Esophagus squamous epithelium (tissue), 5 donors: ENCODE results near the gene IDH3B. TPM values are rescaled to one million over a fixed set of nuclear protein-coding genes. Genes with fewer than 3 reads are reported as not detected.

ENCODE experiments used
- DNase-seq: peaks from one replicate; lab custom pipeline; 2025; lab: John Stamatoyannopoulos, UW
- H3K27ac ChIP-seq, 4 donors: fragments of 200-600 bp; sonication (generic); one replicate each; pipeline ENCODE4 v1.5.1; 2016 to 2019; ENCODE audit warnings: mild to moderate bottlenecking in 1 of 4
- H3K27me3 ChIP-seq, 4 donors: fragments of 200-600 bp; sonication (generic); 1 replicate in 3 of 4; 2 replicates in 1 of 4; pipeline versions ENCODE4 v1.5.1 to v1.6.0; 2017 to 2021; ENCODE audit warnings: antibody characterized with exemption in 1 of 4
- H3K36me3 ChIP-seq, 3 donors: fragments of 200-600 bp; sonication (generic); one replicate each; pipeline ENCODE4 v1.5.1; 2016 to 2019
- H3K4me1 ChIP-seq, 3 donors: fragments of 200-600 bp; sonication (generic); one replicate each; pipeline ENCODE4 v1.5.1; 2017 to 2019
- H3K4me3 ChIP-seq, 4 donors: fragments of 200-600 bp; sonication (generic); 1 replicate in 3 of 4; 2 replicates in 1 of 4; pipeline ENCODE4 v1.5.1; 2016 to 2019; ENCODE audit warnings: mild to moderate bottlenecking in 2 of 4, moderate library complexity in 1 of 4
- H3K9me3 ChIP-seq, 3 donors: fragments of 200-600 bp; sonication (generic); one replicate each; pipeline ENCODE4 v1.5.1; 2016 to 2019
- CTCF ChIP-seq, 6 experiments: fragments of 450-650 bp in 4 of 6; fragments of 200-600 bp in 2 of 6; sonication (generic) in 2 of 6; IDR thresholded peaks; one replicate each; pipeline ENCODE4 v1.5.1; 2016 to 2019; ENCODE audit warnings: antibody characterized with exemption in 6 of 6, mild to moderate bottlenecking in 4 of 6, moderate library complexity in 4 of 6
- POLR2A ChIP-seq, 4 donors: fragments of 450-650 bp; IDR thresholded peaks; one replicate each; pipeline ENCODE4 v1.6.1; 2017; ENCODE audit warnings: antibody characterized with exemption in 4 of 4, mild to moderate bottlenecking in 4 of 4, moderate library complexity in 3 of 4
- WGBS, 2 donors: methylation state at CpG; one replicate each; pipeline ENCODE4 v1.1.5; 2018; 5-methylcytosine and 5-hydroxymethylcytosine counted together
- intact Hi-C: fragments of 100-400 bp; cut with DNase I; formaldehyde crosslinking; loops from one replicate; pipeline ENCODE4 v1.15.0; 2022
- total RNA-seq, 4 donors: library from RNA; depleted of rRNA; stranded (reverse); fragments of >200 nt; gene quantifications; one replicate each; pipeline ENCODE4 v1.1.0, GENCODE V29; 2016
- donor health status: DM: yes; HTN: yes; CAD: no.

Gene IDH3B
- total RNA-seq, 4 donors from 2014 or later: 77.4 to 136 (median 123) TPM

DNA sequence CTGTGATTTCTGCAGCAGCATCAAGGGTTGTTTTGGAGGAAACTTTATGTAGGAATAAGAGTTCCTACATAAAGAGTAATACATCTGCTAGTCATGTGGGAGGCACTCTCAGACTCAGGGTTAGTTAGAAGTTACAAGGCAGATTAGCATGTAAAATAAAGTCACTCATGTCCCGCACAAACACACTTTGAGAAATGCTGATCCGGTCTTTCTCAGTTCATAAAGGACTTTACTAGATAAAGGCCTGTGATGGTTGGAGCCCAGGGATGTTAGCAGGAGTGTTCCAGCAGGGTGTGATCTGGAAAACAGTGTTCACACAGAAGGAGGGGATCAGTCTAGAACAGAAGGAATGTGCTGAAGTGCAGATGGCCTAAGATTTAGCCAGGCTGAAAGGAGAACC lies 44.7 kb downstream of the IDH3B start:
- H3K4me1 ChIP-seq: no peaks in the 10 kb centered on the region
- peaks cover 0 to 41% (median 0%) of the 10 kb centered on the region in 4 donors for H3K27me3 ChIP-seq
- 42 to 50% methylated on average over 2 of the region's 2 CpGs for WGBS, 2 donors
- no peak overlapping the region for H3K4me3 ChIP-seq
- H3K27ac ChIP-seq: no peak overlapping the region
- no peaks in the 10 kb centered on the region for H3K36me3 ChIP-seq
- H3K9me3 ChIP-seq: no peaks in the 10 kb centered on the region
- intact Hi-C loops: no loop called here
- TF ChIP-seq CTCF (IDR thresholded peaks at IDR 0.05): no peak
- TF ChIP-seq POLR2A (IDR thresholded peaks at IDR 0.05): no peak
- DNase-seq: no peak

DNA sequence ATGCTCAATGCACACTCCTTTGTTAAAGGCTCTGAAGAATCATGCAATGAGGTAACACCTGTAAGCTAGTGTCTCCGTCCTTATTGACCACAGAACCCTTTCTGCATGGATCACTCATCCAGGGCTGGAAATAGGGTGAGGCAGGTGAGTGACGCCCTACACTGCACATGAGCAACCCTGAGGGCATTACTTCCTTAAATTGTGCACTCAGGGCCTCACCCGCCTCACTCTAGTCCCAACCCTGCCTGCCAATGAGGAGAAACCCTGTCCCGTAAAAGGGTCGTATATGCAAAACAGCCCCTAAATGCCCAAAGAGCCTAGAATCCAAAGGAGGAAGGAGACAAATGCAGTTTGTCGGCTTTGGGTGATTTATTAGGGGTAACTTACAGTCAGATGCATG lies 45.2 kb downstream of the IDH3B start:
- Histone ChIP-seq H3K36me3 (no peaks in the 10 kb centered on the region), H3K4me3 (no peak overlapping the region), H3K4me1 (no peaks in the 10 kb centered on the region), H3K27ac (no peak overlapping the region), H3K27me3 (peaks cover 0 to 42% (median 0%) of the 10 kb centered on the region in 4 donors), H3K9me3 (no peaks in the 10 kb centered on the region)
- TF ChIP-seq POLR2A (IDR thresholded peaks at IDR 0.05): no peak
- no peak for TF ChIP-seq CTCF (IDR thresholded peaks at IDR 0.05)
- no peak for DNase-seq
- intact Hi-C loops: no loop called here
- 53 to 71% methylated on average over 4 to 6 of the region's 6 CpGs for WGBS, 2 donors

DNA sequence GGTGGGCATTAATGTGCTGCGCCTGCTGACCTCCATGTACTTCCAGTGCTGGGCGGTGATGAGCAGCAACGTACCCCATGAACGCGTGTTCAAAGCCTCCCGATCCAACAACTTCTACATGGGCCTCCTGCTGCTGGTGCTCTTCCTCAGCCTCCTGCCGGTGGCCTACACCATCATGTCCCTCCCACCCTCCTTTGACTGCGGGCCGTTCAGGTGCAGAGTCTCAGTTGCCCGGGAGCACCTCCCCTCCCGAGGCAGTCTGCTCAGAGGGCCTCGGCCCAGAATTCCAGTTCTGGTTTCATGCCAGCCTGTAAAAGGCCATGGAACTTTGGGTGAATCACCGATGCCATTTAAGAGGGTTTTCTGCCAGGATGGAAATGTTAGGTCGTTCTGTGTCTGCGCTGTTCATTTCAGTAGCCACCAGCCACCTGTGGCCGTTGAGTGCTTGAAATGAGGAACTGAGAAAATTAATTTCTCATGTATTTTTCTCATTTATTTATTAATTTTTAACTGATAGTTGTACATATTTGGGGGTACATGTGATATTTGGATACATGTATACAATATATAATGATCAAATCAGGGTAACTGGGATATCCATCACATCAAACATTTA lies 46.8 kb downstream of the IDH3B start:
- WGBS, 2 donors: 80 to 86% methylated on average over 8 of the region's 16 CpGs
- Histone ChIP-seq H3K27ac (no peak overlapping the region), H3K9me3 (no peaks in the 10 kb centered on the region), H3K4me3 (no peak overlapping the region), H3K36me3 (no peaks in the 10 kb centered on the region), H3K27me3 (peaks cover 0 to 50% (median 0%) of the 10 kb centered on the region in 4 donors), H3K4me1 (no peaks in the 10 kb centered on the region)
- DNase-seq: no peak
- intact Hi-C loops: no loop called here
- TF ChIP-seq CTCF (IDR thresholded peaks at IDR 0.05) (no peak), POLR2A (IDR thresholded peaks at IDR 0.05) (no peak)

GRCh38 chr20:2616634-2617033 lies 47.4 kb downstream of the IDH3B start:
- no peak for TF ChIP-seq CTCF (IDR thresholded peaks at IDR 0.05)
- TF ChIP-seq POLR2A (IDR thresholded peaks at IDR 0.05): no peak
- no peak overlapping the region for H3K4me3 ChIP-seq
- no peaks in the 10 kb centered on the region for H3K9me3 ChIP-seq
- intact Hi-C loops: no loop called here
- no peak overlapping the region for H3K27ac ChIP-seq
- WGBS, 2 donors: 67% methylated on average over 9 of the region's 9 CpGs
- no peak for DNase-seq
- peaks cover 0 to 50% (median 0%) of the 10 kb centered on the region in 4 donors for H3K27me3 ChIP-seq
- H3K36me3 ChIP-seq: no peaks in the 10 kb centered on the region
- H3K4me1 ChIP-seq: no peaks in the 10 kb centered on the region

DNA sequence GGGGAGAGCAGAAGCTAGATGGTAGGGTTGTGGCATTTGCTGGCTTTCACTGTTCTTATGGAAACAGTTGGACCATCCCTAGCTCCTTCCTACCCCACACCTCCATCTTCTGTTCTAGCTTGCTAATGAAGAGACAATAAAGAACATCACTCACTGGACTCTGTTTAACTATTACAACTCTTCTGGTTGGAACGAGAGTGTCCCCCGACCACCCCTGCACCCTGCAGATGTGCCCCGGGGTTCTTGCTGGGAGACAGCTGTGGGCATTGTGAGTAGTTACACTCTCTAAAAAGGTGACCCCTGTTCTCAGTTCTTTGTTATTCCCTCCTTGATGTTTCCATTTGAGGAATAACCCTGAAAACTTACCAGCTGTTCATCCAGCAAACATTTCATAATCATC lies 51.9 kb downstream of the IDH3B start:
- Histone ChIP-seq H3K27ac (no peak overlapping the region), H3K27me3 (peaks cover 0 to 42% (median 0%) of the 10 kb centered on the region in 4 donors), H3K4me3 (no peak overlapping the region), H3K9me3 (peaks cover 0 to 8% (median 0%) of the 10 kb centered on the region in 3 donors), H3K36me3 (no peaks in the 10 kb centered on the region), H3K4me1 (no peaks in the 10 kb centered on the region)
- no peak for TF ChIP-seq CTCF (IDR thresholded peaks at IDR 0.05)
- no peak for TF ChIP-seq POLR2A (IDR thresholded peaks at IDR 0.05)
- intact Hi-C loops: no loop called here
- WGBS, 2 donors: 77 to 79% methylated on average over 3 of the region's 3 CpGs
- DNase-seq: no peak
